DND-41 (cell line): Measurements from ENCODE around the gene CKAP5.

ENCODE experiments used
- CTCF ChIP-seq: IDR thresholded peaks from 2 replicates; pipeline ENCODE4 v1.5.1; 2012; ENCODE audit warnings: borderline replicate concordance, low read length, moderate library complexity, mild to moderate bottlenecking; ENCODE audit not compliant: poor library complexity, severe bottlenecking; ENCODE audit errors: extremely low read depth
- EZH2 ChIP-seq: IDR thresholded peaks from 3 replicates; pipeline ENCODE4 v1.6.1; 2012; ENCODE audit warnings: borderline replicate concordance, low read depth, mild to moderate bottlenecking, moderate library complexity, low read length, inconsistent platforms; ENCODE audit not compliant: severe bottlenecking

GRCh38 chr11:46890665-46891064 lies 44.6 kb upstream of the CKAP5 start:
- TF ChIP-seq CTCF (no peak), EZH2 (no peak)
